HepG2 (cell line): ENCODE measurements around the gene C9orf50. TPM values are rescaled to one million over a fixed set of nuclear protein-coding genes. Genes with fewer than 3 reads are reported as not detected.

Experiments
- ATAC-seq: fragments of 200-7000 bp; cut with Tn5 transposase; 3 replicates; pipeline ENCODE4 v1.9.1; 2020; ENCODE audit warnings: mild to moderate bottlenecking, moderate library complexity
- BruUV-seq: library from RNA; stranded (reverse); fragments of 400-500 nt; replicated peaks from 2 replicates; lab custom pipeline; 2021; lab: Mats Ljungman, UMichigan
- CTCF ChIA-PET: fragments of 300-600 bp; formaldehyde crosslinking; extraction: SDS; loops from one replicate; lab custom pipeline; 2021; ENCODE audit warnings: low total read pairs, inconsistent platforms, low intra/inter-chr PET ratio; lab: Yijun Ruan, JAX
- POLR2A ChIA-PET: fragments of 350-600 bp; sonication (Branson Sonifier 250); formaldehyde crosslinking; loops from one replicate; lab custom pipeline; 2020; ENCODE audit warnings: antibody characterized with exemption, inconsistent platforms; lab: Yijun Ruan, JAX
- DNase-seq: peaks from one replicate; pipeline ENCODE4 v3.0.0-alpha.2; 2015; ENCODE audit warnings: low spot score
- FAIRE-seq: peaks from 3 replicates; lab custom pipeline; 2011; peaks lifted over from hg19 to GRCh38; lab: Jason Lieb, UNC
- H2AFZ ChIP-seq: one replicate; pipeline ENCODE4 v1.6.1; 2011; ENCODE audit warnings: low read length, inconsistent platforms
- H3K27ac ChIP-seq: fragments of 300-600 bp; 3 replicates; pipeline ENCODE4 v1.8.0; 2011; ENCODE audit warnings: mixed run types, mild to moderate bottlenecking, mixed read lengths, low read length, inconsistent platforms; ENCODE audit not compliant: insufficient read depth; ENCODE audit errors: extremely low read length
- H3K27me3 ChIP-seq, 2 experiments: fragments of 200-600 bp in 1 of 2; 2 replicates in 1 of 2; 3 replicates in 1 of 2; pipeline versions ENCODE4 v1.6.0 to v1.8.0; 2011; ENCODE audit warnings: low read length in 2 of 2, mild to moderate bottlenecking in 2 of 2, moderate library complexity in 2 of 2, inconsistent platforms in 1 of 2; ENCODE audit not compliant: insufficient read depth in 2 of 2, control insufficient read depth in 1 of 2
- H3K36me3 ChIP-seq, 2 experiments: fragments of 200-600 bp in 1 of 2; replicated peaks in 1 of 2; 2 replicates in 1 of 2; 3 replicates in 1 of 2; pipeline versions ENCODE4 v1.5.1 to v1.8.0; 2011; ENCODE audit warnings: low read length in 2 of 2, inconsistent platforms in 1 of 2; ENCODE audit not compliant: insufficient read depth in 2 of 2, control insufficient read depth in 1 of 2
- H3K4me1 ChIP-seq: 2 replicates; pipeline ENCODE4 v1.5.1; 2012; ENCODE audit warnings: low read length, inconsistent platforms; ENCODE audit not compliant: insufficient read depth
- H3K4me2 ChIP-seq: 2 replicates; pipeline ENCODE4 v1.6.0; 2011; ENCODE audit warnings: low read depth, low read length, inconsistent platforms
- H3K4me3 ChIP-seq, 3 experiments: fragments of 200-600 bp in 1 of 3; sonication (generic), shearing (Covaris generic) in 1 of 3; replicated peaks in 1 of 3; 2 replicates each; pipeline ENCODE4 v1.5.1; 2011 to 2016; ENCODE audit warnings: low read length in 3 of 3, inconsistent platforms in 2 of 3, low read depth in 2 of 3, mild to moderate bottlenecking in 2 of 3, control low read depth in 1 of 3, mixed read lengths in 1 of 3; ENCODE audit not compliant: insufficient read depth in 1 of 3
- H3K79me2 ChIP-seq: one replicate; pipeline ENCODE4 v1.6.1; 2011; ENCODE audit warnings: low read length, inconsistent platforms; ENCODE audit not compliant: insufficient read depth
- H3K9ac ChIP-seq: 2 replicates; pipeline ENCODE4 v1.6.0; 2011; ENCODE audit warnings: mild to moderate bottlenecking, low read depth, low read length, inconsistent platforms; ENCODE audit not compliant: insufficient read depth
- H3K9me3 ChIP-seq: 2 replicates; pipeline ENCODE4 v1.5.1; 2012; ENCODE audit warnings: mild to moderate bottlenecking, low read length
- H4K20me1 ChIP-seq: 2 replicates; pipeline ENCODE4 v1.6.0; 2011; ENCODE audit warnings: inconsistent platforms, mild to moderate bottlenecking, low read length, moderate library complexity; ENCODE audit not compliant: insufficient read depth
- AGO2 ChIP-seq: fragments of 200-400 bp; formaldehyde crosslinking; optimal IDR thresholded peaks from 2 replicates; pipeline ENCODE3; 2017; ENCODE audit warnings: mild to moderate bottlenecking, low read depth, low read length, moderate library complexity
- ATRX ChIP-seq: sonication (generic); formaldehyde crosslinking; IDR thresholded peaks from 2 replicates; pipeline ENCODE4 v1.4.0; 2020; ENCODE audit warnings: missing genetic modification reagents, borderline replicate concordance
- FOXP4 ChIP-seq: sonication (generic); formaldehyde crosslinking; IDR thresholded peaks from 2 replicates; pipeline ENCODE4 v1.4.0; 2020; ENCODE audit warnings: missing genetic modification reagents
- HIVEP1 ChIP-seq: sonication (generic); formaldehyde crosslinking; IDR thresholded peaks from 2 replicates; pipeline ENCODE4 v1.4.0; 2020; ENCODE audit warnings: mild to moderate bottlenecking, missing genetic modification reagents
- KDM2A ChIP-seq: sonication (generic); formaldehyde crosslinking; IDR thresholded peaks from 2 replicates; pipeline ENCODE4 v1.4.0; 2020; ENCODE audit warnings: low read depth, missing genetic modification reagents, borderline replicate concordance
- POLR2A ChIP-seq, 2 experiments: IDR thresholded peaks; 2 replicates each; pipeline ENCODE4 v1.6.1; 2011; ENCODE audit warnings: low read depth in 2 of 2, low read length in 2 of 2, mild to moderate bottlenecking in 1 of 2, moderate library complexity in 1 of 2; ENCODE audit not compliant: insufficient read depth in 1 of 2
- RORA ChIP-seq: sonication (generic); formaldehyde crosslinking; IDR thresholded peaks from 2 replicates; pipeline ENCODE4 v1.5.0; 2020; ENCODE audit warnings: mild to moderate bottlenecking, missing genetic modification reagents, moderate library complexity
- SSRP1 ChIP-seq: IDR thresholded peaks from 2 replicates; pipeline ENCODE4 v1.6.1; 2016; ENCODE audit warnings: control low read depth
- TFDP2 ChIP-seq: sonication (generic); formaldehyde crosslinking; IDR thresholded peaks from 2 replicates; pipeline ENCODE4 v1.4.0; 2020; ENCODE audit warnings: missing genetic modification reagents
- ZBTB49 ChIP-seq: sonication (generic); formaldehyde crosslinking; IDR thresholded peaks from 2 replicates; pipeline ENCODE4 v1.4.0; 2020; ENCODE audit warnings: missing genetic modification reagents, borderline replicate concordance
- ZC3H13 ChIP-seq: sonication (generic); formaldehyde crosslinking; IDR thresholded peaks from 2 replicates; pipeline ENCODE4 v1.8.1; 2023; ENCODE audit warnings: mild to moderate bottlenecking, missing genetic modification reagents, moderate library complexity
- ZNF20 ChIP-seq: sonication (generic); formaldehyde crosslinking; IDR thresholded peaks from 2 replicates; pipeline ENCODE4 v1.4.0; 2020; ENCODE audit warnings: mild to moderate bottlenecking, moderate library complexity, missing genetic modification reagents
- ZNF513 ChIP-seq: sonication (generic); formaldehyde crosslinking; conservative IDR thresholded peaks from 2 replicates; pipeline ENCODE4 v1.5.0; 2020; ENCODE audit warnings: missing genetic modification reagents
- ZNF800 ChIP-seq: sonication (generic); formaldehyde crosslinking; IDR thresholded peaks from 2 replicates; pipeline ENCODE4 v1.4.0; 2020; ENCODE audit warnings: missing genetic modification reagents
- WGBS: methylation state at CpG from one replicate; pipeline ENCODE4 v1.1.6; 2017; ENCODE audit warnings: low lambda C conversion rate; 5-methylcytosine and 5-hydroxymethylcytosine counted together
- in situ Hi-C: cut with HindIII; loops from 2 replicates; pipeline ENCODE4 v1.10.0; 2017; ENCODE audit warnings: low pct_unique_long_range_greater_than_20kb; ENCODE audit not compliant: extremely low pct_ligation_motif_present
- intact Hi-C: fragments of 100-400 bp; cut with micrococcal nuclease; formaldehyde crosslinking; loops from one replicate; pipeline ENCODE4 v1.10.0; 2022; ENCODE audit not compliant: unreplicated experiment
- polyA plus RNA-seq, 8 experiments: library from polyadenylated mRNA; depleted of rRNA in 3 of 8; stranded (reverse) in 7 of 8; unstranded in 1 of 8; fragments of >200 nt; fragmentation: Illumina TruSeq in 4 of 8; extraction: Trizol in 4 of 8; gene quantifications; 2 replicates each; pipeline versions ENCODE4 v1.2.1 to v1.2.3, GENCODE V29; 2011 to 2016; ENCODE audit warnings: low read depth in 4 of 8, missing spikeins in 1 of 8, mixed read lengths in 1 of 8; ENCODE audit not compliant: insufficient read depth in 1 of 8
- total RNA-seq, 5 experiments: library from RNA; depleted of rRNA; stranded (reverse); fragments of >200 nt; fragmentation: Illumina TruSeq; extraction: Trizol; gene quantifications; 2 replicates each; pipeline ENCODE4 v1.2.3, GENCODE V29; 2016; ENCODE audit warnings: low read depth in 1 of 5

Gene C9orf50
- total and polyA plus RNA-seq, 2 of the 13 experiments (the other 11 are each of a cell fraction or from before 2014, with no cell fraction given): not detected

GRCh38 chr9:129639034-129639630 is 18.2 kb upstream of the C9orf50 start:
- H3K4me3 ChIP-seq: no peak overlapping the region
- in situ Hi-C loops: no loop called here
- no TSS peak for BruUV-seq
- WGBS: no CpG with 5 or more reads among the region's 17 CpGs
- no peaks in the 10 kb centered on the region; a peak in 1 of 5 replicates for H3K27me3 ChIP-seq
- H3K9me3 ChIP-seq: no peaks in the 10 kb centered on the region
- ChIA-PET CTCF (no interaction called here), POLR2A (interaction anchor here (1.3 to 1.5 kb wide), 2 partner anchors 12 kb away, joined by 3 to 4 read pairs; no protein-coding TSS in a partner anchor)
- no peak for DNase-seq
- H3K4me2 ChIP-seq: no peak overlapping the region
- H4K20me1 ChIP-seq: peaks cover 10% of the 10 kb centered on the region; the same call in 1 of the 2 replicates
- no peak overlapping the region for H3K27ac ChIP-seq
- no peak for ATAC-seq
- H3K9ac ChIP-seq: no peak overlapping the region
- intact Hi-C loops: no loop called here
- no peak for FAIRE-seq
- H3K4me1 ChIP-seq: peaks cover 22% of the 10 kb centered on the region
- no peak overlapping the region for H2AFZ ChIP-seq
- H3K36me3 ChIP-seq: peaks cover 26 to 48% of the 10 kb centered on the region in 2 experiments; a peak in 4 of 5 replicates
- H3K79me2 ChIP-seq: peaks cover 23% of the 10 kb centered on the region
- no peak for TF ChIP-seq ZBTB49
- no peak for TF ChIP-seq ATRX
- no peak for TF ChIP-seq FOXP4
- TF ChIP-seq POLR2A (IDR thresholded peaks at IDR 0.05; ENCODE audit: insufficient read depth in 1 of 2, low read depth in 2 of 2, low read length in 2 of 2): 0 out of 4 replicates have a peak, but pooled peaks of 1 of the 2 experiments have one; percentile 30
- TF ChIP-seq HIVEP1 (CRISPR knock-in tag): no peak
- TF ChIP-seq AGO2: peak; percentile 93
- TF ChIP-seq ZNF800 (CRISPR knock-in tag): no peak
- 0 out of 2 replicates have a peak, but pooled peaks have one; percentile 23 for TF ChIP-seq ZC3H13 (CRISPR knock-in tag)
- TF ChIP-seq SSRP1 (CRISPR knock-in tag): no peak
- TF ChIP-seq KDM2A (CRISPR knock-in tag): peak; percentile 48
- no peak for TF ChIP-seq ZNF20 (CRISPR knock-in tag)
- TF ChIP-seq TFDP2 (CRISPR knock-in tag): no peak
- no peak for TF ChIP-seq RORA (CRISPR knock-in tag)
- no peak for TF ChIP-seq ZNF513 (CRISPR knock-in tag)
